Activated gamma-delta T cell treated with Interleukin-2 at 50 U/mL for 16 hours (primary cell): ENCODE measurements around the gene ANKRD36C.
"Not testable (repeated sequence)": the region's sequence is repeated elsewhere in the genome, so short reads cannot be mapped to it uniquely, and the experiment has no call there.

ENCODE experiments used
- DNase-seq: peaks from one replicate; pipeline ENCODE4 v3.0.0-alpha.2; 2020

The ANKRD36C gene

DNA sequence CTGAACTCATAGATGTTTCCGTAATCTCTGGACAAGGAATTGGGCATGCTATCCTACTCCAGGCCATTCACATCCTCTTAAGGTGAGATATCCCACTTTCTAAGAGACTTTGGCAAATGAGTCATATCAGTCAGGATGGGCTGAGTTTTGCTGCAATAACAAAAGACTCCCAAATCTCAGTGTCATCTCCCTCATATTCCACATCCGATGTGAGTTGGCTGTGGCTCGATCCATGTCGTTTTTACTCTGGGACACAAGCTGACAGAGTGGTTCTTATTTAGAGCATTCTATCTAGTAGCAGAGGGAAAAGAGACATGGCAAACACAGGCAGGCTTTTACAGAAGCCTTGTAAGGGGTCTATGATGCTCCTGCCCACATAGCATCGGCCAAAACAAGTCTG lies 14.6 kb upstream of the ANKRD36C start:
- DNase-seq, result not testable (repeated sequence)

- peak; percentile 50 for DNase-seq
These were observed 1.1 kb upstream of the ANKRD36C start for GRCh38 chr2:95992520-95993272.

DNA sequence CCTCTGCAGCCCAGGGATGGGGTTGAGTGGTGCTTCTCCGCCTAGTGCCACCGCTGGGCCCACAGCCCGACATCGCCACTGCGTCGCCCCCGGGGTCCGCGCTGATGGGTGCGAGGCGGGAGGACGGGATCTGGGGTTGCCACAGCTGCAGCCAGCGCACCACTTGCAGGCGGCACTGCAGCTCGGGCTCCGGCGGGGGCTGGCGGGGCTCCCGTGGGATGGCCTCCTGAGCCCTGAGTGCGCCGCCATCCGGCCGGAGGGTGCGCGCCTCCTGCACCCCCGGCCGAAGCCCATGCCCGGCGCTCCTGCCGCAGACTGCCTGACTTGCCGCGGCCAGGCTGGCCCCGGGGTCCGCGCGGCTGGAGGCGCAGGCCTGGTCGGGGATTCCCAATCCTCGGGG lies 478 bp upstream of the ANKRD36C start:
- DNase-seq, result peak; percentile 18

- not testable (repeated sequence) for DNase-seq
These were observed 740 bp downstream of the ANKRD36C start for GRCh38 chr2:95990884-95991283.

GRCh38 chr2:95951662-95952061 lies 40.0 kb downstream of the ANKRD36C start:
- DNase-seq, result not testable (repeated sequence)

DNA sequence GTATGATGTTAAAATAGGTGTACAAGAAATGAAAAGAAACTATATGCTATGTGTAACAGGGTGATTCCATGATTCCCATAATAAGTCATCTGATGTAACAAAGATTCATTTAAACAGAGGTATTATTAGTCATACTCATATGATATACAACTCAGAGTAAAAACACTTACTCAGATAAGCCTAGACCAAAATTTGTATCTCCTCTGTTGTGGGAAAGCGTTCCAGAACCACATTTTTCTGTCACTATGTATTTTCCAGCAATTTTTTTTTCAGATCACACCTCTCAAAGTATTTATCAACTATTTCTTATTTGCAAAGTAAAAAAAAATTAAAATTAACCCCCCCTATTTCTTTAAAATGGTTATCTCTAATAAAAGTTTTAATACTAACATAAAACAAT lies 43.6 kb downstream of the ANKRD36C start:
- DNase-seq, result not testable (repeated sequence)

- not testable (repeated sequence) for DNase-seq
These were observed 51.7 kb downstream of the ANKRD36C start for GRCh38 chr2:95939947-95940346.

DNA sequence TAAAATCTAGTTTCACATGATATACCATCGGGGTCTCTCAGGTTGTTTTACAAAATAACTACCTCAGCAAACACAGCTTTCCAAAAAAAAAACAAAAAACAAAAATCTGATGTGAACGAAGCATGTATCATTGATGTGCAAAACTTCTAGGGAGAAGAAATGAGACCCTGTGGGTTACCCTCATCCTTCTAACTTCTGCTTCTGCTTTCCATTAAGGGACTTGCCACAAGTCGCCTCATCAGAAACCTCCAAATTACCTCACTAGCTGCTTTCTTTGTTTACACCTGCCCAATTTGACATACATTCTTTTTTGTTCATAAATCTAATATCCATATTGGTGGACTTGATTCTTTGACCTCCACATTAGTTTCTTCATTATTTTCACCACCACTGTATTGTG lies 60.9 kb downstream of the ANKRD36C start:
- not testable (repeated sequence) for DNase-seq

DNA sequence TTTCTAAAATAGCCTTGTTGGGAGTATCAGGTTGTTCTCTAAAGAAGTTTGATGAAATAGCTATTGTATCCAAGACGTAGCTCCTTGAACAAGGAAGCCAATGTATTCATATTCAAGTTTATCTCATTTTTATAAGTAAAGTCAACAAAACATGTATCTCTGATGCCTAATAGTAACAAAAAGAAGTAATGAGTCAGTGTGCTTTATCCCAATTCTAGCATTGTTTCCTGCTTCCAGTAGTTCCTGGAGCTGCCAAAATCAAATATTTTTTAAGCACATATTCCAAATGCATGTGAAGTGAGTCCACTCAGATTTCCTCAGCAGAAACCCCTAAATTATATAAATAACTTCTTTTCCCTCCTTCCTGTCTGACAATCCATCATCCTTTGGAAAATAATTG lies 74.6 kb downstream of the ANKRD36C start:
- DNase-seq, result not testable (repeated sequence)

- DNase-seq, result not testable (repeated sequence)
These were observed 76.5 kb downstream of the ANKRD36C start for GRCh38 chr2:95915131-95915530.

DNA sequence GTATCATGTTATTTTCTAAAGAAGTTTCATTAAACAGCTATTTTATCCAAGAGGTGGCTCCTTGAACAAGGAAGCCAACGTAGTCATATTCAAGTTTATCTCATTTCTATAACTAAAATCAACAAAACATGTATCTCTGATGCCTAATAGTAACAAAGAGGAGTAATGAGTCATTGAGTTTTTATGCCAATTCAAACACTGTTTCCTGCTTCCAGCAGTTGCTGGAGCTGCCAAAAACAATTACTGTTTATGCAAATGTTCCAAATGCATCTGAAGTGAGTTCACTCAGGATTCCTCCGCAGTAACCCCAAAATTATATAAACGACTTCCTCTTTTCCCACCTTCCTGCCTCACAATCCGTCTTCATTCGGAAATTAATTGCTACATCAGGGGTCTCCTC lies 80.2 kb downstream of the ANKRD36C start:
- not testable (repeated sequence) for DNase-seq

GRCh38 chr2:95894443-95894842 lies 97.2 kb downstream of the ANKRD36C start:
- DNase-seq, result not testable (repeated sequence)

- not testable (repeated sequence) for DNase-seq
These were observed 123.7 kb downstream of the ANKRD36C start for GRCh38 chr2:95867929-95868328.

DNA sequence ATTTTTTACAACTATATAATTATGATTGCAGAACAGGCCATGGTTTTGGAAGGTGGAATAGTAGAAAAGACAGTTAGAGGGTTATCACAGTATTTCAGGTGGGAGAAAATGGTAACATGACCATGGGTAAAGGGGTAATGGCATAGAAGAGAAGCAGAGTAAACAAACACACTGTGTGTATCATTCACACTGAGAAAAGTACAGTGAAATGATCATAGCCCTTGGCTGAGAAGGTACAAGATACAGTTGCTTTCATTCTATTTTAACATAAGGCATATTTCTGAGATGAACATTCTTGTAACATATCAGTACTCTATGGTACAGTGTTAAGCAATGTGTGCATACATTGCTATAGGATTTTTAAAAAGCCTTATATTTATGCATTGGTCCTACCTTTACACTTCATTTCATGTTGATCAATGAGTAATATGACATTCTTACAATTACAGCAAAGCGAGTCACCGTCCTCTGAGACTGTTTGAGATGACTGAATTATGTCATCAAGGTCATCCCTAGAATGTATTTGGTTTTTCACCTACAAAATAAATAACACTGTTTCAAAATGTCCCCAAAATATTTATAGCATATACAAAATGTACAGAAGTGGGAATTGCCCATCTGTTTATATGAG lies 124.5 kb downstream of the ANKRD36C start:
- DNase-seq, result not testable (repeated sequence)

DNA sequence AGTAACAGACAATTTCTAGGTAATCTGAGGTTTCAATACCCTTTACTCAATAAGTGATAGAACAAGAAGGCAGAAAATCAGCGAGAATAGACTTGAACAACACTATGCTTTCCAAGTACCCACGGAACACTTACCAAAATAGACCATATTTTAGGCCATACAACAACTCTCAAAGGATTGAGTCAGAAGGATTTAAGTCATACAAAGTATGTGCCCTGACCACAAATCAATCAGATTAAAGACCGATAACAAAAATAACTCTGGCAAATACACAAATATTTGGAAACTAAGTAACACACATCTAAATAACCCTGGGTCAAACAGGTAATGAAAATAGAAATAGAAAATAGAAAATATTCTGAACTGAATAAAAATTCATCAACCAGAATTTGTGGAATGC lies 129.5 kb downstream of the ANKRD36C start:
- not testable (repeated sequence) for DNase-seq

GRCh38 chr2:95836151-95836550 lies 155.5 kb downstream of the ANKRD36C start:
- DNase-seq, result no peak

DNA sequence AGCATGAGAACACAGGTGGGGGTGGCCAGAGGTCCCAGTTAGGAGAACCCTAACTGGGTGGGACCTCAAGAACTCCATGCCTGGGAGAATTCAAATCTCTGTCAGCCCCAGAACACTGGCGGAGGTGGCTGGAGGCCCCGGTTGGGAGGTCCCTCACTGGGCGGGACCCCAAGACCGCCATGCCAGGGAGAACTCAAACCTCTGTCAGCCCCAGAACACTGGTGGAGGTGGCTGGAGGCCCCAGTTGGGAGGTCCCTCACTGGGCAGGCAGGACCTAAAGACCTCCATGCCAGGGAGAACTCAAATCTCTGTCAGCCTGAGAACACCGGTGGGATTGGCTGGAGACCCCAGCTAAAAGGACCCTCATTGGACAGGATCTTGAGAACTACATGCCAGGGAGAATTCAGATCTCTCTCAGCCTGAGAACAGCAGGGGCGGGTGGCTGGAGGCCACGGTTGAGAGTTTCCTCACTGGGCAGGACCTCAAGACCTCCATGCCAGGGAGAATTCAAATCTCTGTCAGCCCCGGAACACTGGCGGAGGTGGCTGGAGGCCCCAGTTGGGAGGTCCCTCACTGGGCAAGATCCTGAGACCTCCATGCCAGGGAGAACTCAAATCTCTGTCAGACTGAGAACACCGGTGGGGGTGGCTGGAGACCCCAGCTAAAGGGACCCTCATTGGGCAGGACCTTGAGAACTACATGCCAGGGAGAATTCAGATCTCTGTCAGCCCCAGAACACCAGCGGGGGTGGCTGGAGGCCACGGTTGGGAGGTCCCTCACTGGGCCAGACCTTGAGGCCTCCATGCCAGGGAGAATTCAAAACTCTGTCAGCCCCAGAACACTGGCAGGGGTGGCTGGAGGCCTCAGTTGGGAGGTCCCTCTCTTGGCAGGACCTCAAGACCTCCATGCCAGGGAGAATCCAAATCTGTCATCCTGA lies 157.3 kb downstream of the ANKRD36C start:
- DNase-seq, result not testable (repeated sequence)

- not testable (repeated sequence) for DNase-seq
These were observed 167.4 kb downstream of the ANKRD36C start for GRCh38 chr2:95824218-95824617.

DNA sequence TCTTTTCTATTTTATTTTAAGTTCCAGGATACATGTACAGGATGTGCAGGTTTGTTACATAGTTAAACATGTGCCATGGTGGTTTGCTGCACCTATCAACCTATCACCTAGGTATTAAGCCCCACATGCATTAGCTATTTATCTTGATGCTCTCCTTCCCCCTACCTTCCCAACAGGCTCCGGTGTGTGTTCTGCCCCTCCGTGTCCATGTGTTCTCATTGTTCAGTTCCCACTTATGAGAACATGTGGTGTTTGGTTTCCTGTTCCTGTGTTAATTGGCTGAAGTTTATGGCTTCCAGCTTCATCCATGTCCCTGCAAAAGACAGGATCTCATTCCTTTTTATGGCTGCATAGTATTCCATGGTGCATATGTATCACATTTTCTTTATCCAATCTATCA lies 174.1 kb downstream of the ANKRD36C start:
- not testable (repeated sequence) for DNase-seq

GRCh38 chr2:95813311-95813710 lies 178.3 kb downstream of the ANKRD36C start:
- not testable (repeated sequence) for DNase-seq

DNA sequence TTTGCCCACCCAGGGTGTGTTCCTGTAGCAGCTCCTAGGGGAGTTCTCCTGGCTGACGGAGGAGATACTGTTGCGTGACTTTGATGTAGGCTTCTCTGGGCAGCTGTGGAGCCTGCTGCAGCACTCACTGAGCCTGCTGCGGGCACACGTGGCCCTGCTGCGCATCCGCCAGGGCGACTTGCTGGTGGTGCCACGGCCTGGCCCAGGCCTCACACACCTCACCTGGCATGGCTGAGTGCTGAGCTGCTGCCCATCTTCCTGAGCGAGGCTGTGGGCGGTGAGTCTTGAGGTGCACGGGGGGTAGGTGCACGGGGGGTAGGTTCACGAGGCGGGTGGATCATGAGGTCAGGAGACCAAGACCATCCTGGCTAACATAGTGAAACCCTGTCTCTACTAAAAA lies 191.7 kb downstream of the ANKRD36C start:
- DNase-seq, result no peak

GRCh38 chr2:95799147-95799889 lies 192.3 kb downstream of the ANKRD36C start:
- DNase-seq, result not testable (repeated sequence)
